Stimulated activated CD8-positive, alpha-beta memory T cell treated with anti-CD3 and anti-CD28 coated beads, Interleukin-4, amount 100 ng/mL, for 1 hour (primary cell): ENCODE data around the gene CFAP251.

Experiments used
- DNase-seq, 2 donors: peaks; one replicate each; pipeline ENCODE4 v3.0.0-alpha.2; 2020; ENCODE audit warnings: low read depth in 2 of 2, low spot score in 1 of 2

The CFAP251 gene

DNA sequence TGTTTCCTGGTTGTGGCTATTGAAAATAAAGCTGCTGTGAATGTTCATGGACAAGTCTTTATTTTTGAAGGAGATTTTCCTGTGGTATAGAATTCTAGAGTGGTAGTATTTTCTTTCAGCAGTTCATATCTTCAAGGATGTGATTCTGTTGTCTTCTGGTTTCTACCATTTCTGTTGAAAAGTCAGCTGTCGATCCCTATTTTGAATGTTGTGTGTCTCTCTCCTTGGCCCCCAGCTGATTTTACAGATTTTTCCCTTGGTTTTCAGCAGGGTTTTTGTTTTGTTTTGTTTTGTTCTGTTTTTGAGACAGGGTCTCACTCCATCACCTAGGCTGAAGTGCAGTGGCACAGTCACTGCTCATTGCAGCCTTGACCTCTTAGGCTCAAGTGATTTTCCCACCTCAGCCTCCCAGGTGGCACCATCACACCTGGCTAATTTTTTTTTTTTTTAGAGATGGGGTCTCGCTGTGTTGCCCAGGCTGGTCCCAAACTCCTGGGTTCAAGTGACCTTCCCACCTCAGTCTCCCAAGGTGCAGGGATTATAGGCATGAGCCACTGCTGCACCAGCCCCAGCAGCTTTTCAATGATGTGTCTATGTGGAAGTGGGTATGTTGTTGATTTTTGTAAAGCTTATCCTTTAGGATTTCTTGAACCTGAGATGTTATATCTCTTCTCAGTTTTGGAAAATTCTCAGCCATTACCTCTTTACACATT is 28.1 kb downstream of the CFAP251 start:
- DNase-seq, result no peak

DNA sequence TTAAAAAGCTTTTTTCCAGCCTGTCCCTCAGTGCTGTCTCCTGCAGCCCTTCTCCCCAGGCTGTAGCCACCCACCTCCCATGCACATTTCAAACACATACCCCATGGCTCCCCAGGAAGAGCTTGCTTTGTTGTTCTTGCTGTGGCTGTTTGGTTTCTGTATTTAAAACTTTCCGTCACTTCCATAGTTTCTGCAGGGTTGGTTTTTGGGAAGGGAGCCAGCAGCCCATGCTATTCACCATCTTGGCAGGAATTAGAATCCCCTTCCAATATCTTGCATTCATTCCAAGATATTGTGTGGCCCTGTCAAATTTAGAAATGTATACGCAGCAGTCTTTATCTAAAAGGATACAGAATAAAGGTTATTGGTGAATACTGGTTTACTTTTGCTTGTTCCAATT is 29.6 kb downstream of the CFAP251 start:
- DNase-seq, result no peak

DNA sequence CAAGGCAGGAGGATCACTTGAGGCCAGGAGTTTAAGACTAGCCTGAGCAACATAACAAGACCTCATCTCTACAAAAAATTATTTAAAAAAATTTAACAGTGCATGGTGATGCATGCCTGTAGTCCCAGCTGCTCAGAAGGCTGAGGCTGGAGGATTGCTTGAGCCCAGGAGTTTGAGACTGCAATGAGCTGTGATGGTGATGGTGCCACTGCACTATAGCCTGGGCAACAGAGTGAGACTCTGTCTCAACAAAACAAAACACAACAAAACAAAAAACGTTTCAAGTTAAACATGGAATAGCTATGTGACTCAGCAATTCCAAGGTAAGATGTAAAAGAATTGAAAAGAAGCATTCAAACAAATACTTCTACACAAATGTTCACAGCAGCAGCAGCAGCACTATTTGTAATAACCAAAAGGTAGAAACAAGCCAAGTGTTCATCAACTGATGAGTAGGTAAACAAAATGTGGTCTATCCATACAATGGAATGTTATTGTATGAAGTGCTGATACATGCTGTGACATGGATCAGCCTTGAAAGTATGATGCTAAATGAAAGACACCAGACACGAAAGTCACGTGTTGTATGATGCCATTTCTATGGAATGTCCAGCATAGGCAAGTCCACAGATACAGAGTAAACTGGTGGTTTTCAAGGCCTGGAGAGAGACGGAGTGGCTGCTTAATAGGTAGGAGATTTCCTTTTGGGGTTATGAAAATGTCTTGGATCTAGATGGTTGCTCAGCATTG is 31.4 kb downstream of the CFAP251 start:
- no peak for DNase-seq

DNA sequence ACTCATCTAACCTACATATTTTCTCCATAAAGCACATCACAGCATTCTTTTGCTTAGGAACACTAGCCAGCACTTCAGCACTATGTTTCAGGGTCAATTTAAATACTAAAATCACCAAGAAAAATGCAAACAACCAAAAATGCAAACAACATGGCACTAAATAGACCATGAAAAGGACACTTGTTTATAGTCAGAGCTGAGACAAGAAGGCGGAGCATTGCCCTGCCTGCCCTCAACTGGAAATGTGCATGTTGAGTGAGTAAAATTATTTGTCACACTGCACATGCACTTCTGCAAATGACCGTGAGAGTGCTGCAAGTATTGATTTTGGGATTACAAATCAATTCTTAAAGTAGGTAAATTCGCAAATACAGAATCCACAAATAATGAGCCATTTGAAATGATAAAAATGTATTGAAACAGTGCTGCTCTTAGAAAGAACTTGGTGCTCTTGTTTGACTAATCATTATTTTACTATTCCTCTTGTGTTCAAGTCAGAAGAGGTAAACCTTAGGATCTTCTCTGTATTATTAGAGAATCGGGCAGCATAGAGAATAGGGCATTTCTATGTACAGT is 34.8 kb downstream of the CFAP251 start:
- no peak for DNase-seq

DNA sequence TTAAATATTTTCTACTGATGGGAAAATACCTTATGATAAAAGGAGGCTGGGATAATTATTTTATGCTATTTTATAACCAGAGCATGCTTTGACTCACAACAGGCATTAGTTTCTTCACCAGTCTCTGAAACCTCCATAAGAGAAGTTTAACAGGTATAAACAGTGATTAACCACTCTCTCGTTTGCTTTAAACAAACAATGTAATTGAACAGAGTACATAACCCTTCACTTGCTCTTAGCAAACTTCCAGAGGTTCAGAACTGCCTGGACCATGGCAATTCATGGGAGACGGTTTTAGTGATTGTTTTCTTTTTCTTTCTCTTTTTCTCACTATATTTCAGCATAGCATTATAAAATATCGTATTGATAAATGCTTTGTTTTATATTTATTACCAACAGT is 35.3 kb downstream of the CFAP251 start:
- DNase-seq, result no peak

DNA sequence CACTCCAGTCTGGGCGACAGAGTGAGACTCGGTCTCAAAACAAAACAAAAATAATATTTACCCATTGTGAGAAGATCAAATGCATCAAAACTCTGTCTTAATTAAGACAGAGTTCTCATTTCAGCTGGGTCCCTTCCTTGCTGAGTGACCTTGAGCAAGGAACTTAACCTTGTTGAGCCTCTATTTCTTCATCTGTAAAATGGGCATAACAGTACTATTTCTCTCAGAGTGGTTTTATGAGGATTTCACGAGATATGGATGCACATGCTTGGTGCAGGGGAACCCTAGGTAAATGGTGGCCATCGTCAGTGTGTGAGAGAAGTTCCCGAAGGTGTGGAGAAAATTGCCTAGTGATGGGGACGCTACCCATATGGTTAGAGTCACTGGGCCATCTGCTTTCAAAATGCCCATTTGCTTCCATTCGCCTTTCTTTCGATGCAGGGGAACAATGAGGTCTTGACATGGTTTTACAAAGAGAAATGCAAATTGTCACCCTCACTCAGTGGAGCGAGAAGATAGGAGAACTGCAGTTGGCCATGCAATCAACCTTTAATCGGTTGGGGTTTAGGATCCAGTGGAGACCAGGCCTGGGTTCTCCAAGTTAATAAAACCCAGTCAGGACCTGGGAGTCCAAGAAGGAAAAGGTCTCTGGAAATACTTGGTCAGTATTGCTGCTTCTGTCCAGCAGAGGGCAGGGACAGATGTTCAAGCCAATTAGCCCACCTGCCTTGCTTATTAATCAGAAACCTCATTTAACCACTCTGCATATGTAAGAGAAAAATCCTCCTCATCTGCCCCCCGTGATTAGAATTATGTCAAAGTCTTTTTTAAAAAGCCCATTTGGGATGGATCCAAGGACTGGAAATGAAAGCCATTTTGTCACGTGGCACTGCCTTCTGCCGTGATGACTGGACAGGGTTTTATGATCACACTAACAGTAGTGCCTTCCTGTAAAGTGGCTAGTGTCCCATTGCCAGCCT is 37.2 kb downstream of the CFAP251 start:
- DNase-seq, result no peak

DNA sequence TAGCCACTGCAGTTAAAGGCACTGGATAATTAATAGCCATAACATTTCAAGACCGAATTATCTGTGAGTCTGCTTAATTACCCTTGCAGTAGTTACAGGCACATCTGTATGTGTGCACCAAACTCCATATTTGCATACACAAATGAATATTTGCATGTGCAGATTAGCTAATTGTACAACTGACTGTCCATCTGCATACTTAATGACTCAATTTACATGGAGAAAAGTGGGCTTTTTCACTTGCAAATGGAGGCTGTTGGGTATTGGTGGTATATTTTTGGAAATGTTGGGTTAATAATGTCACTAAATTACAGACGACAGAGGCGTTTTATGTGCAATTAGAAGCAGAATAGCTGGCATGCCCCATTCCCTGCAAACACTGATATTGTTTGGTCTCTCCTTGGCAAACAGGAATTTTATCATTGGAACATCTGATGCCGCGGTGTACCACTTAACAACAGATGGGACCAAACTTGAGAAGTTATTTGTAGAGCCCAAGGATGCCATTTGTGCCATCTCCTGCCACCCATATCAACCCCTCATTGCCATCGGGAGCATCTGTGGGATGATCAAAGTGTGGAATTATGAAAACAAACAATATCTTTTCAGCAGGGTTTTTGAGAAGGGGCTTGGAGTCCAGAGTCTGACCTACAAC is 39.6 kb downstream of the CFAP251 start:
- DNase-seq, result no peak

DNA sequence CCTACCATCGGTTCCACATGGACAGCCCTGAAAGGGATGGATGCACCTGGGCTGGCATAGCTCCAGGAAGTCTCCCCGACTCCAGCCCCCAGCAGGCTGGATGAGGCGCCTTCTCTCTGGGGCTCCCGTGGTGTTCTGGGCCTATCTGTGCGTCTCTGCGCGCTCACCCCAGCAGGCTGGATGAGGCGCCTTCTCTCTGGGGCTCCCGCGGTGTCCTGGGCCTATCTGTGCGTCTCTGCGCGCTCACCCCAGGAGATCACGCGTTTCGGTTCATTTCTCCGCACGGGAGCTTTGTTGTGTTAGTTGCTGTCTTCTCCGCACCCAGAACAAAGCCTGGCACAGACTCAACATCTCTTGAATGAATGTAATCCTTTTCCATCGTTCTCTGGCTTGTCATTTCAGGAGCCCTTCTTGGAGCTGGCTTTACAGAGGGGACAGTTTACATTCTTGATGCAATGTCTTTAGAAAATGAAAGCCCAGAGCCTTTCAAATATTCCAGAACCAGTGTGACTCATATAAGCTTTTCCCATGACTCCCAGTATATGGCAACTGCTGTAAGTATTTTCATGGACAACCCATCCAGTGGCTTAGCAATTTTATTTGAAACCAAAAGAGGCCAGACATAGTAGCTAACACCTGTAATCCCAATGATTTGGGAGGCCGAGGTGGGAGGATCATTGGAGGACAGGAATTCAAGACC is 40.3 kb downstream of the CFAP251 start:
- DNase-seq, result no peak

DNA sequence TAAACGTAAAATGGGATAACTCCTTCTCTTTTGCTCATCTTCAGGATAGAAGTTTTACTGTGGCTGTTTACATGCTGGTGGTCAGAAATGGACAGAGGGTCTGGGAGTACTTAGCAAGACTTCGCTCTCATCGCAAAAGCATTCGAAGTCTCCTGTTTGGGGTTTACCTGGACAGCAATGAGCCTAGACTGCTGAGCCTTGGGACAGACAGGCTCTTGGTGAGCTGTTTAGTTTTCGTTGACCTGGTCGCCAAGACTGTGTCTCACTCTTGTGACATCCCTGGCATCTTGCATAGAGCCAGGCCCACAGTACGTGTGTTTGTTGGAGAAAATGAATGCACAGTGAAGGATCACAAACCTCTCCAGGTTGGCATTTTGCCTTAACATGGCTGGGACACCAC is 42.1 kb downstream of the CFAP251 start:
- no peak for DNase-seq

DNA sequence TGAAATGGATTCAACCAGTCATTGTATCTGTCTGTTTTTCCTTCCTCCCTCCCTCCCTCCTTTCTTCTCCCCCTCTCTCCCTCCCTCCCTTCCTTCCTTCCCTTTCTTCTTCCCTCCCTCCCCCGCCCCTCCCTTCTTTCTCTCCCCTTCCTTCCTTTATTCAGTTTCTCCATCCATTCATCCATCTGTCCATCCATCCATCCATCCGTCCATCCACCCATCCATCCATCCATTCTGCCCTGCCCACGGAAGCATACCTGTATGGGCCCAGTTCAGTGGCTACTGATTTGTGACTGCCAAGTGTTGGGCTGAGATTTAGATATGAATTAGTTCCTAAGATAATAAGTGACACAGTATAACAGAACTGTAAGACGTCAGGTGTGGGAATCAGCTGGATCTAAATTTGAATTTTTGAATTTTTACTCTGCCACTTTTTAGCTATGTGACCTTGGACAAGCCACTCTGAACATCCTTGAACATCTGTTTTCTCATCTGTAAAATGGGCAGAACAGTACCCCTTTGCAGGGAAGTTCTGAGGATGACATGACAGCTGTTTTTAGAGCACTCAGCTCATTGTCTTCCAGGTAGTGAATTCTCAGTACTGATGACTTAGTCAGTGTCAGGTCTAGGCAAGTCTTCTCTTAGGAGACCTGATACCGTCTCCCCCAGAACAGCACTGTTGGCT is 42.9 kb downstream of the CFAP251 start:
- no peak for DNase-seq

DNA sequence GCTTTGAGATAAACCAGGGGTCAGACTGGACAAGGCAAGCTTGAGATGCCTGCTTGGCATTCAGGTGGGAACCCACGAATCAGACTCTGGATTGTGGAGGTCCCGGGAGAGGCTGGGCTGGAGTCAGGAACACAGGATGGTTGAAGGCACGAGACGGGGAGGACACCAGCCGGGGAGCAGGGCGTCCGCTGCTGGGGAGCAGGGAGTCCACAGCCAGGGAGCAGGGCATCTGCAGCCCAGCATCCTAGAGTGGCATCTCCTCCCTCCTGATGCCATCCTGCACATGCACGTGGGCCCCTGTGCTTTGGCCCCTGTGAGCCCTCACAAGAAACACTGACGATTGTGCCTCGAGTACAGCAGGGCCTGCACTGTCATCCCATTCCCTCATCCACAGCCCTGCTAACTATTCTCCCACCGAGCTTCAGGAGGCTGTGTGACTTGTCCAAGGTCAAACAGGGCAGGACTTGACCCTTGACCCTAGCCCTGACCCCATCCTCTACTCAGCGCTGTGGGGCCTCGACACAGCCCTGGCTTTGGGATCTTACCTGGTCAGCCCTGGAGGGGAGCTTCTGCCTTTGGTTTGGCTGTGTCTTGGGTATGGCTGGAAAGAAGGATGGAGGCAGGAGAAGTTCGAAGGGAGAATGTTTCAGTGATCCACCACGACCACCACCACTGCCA is 45.1 kb downstream of the CFAP251 start:
- DNase-seq, result no peak

DNA sequence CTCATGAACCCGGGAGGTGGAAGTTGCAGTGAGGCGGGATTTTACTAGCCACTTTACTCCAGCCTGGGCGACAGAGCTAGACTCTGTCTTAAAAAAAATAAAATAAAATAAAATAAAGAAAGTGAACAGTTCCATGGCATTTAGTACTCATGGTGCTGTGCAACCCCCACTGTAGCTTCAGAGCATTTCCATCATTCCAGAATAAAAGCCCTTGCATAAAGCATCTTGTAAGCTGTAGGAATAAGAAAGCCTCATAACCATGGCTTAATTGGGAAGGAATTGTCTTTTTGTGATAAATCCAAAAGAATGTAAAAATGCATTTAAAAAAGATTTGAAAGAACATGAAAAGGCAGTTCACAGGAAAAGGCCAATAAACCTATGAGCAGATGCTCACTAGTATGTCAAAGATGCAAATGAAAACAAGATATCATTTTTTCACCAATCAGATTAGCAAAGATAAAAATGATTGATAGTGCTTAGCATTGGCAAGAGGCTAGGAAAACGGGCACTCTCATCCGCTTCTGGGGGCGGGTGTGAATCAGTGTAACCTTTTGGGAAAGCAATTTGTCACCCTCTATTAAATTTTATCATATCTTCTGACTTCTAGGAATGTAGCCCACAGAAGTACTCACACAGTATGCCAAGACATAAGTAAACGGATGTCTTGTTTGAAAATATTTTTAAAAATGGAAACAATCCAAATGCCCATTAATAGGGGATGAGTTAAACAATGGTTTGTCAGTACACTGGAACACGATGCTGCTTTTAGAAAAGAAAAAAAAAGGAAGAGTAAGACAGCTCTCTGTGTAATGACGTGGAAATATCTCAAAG is 46.6 kb downstream of the CFAP251 start:
- DNase-seq, result no peak

DNA sequence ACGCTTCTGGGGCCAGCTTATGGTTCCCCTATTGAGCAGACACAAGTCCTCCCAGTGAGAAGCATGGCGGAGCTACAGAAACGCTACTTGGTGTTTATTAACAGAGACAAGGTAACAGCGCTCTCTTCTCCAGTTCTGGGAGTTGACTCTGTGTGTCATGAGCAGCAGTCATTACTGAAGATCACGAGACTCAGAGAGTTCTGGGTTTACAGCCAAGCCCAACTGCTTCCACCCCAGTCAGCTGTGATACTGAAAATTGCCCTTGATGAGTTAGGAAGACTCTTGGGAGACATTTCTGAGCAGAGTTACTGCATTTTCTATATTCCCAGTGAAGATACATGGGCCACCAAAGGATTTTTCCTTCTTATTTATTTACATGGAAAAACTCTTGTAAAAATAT is 48.6 kb downstream of the CFAP251 start:
- DNase-seq, result no peak

DNA sequence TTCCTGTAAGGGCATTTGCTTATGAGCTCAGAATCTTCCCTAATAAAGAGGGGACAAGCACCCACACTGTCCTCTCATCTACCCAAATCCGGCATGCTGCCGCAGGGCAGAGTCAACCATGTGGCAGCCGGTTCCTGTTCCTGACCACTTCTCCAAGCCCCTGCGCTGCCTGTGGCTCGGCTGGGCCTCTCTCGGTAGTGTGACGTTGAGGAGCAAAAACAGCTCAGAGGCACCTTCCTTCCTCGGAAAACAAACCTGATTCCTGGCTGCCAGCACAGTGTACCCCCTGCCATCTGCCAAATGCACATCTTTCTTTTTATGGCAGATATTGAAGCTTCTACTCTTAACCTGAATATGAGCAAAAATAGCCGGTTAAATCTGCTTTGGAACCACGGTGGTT is 50.5 kb downstream of the CFAP251 start:
- no peak for DNase-seq

DNA sequence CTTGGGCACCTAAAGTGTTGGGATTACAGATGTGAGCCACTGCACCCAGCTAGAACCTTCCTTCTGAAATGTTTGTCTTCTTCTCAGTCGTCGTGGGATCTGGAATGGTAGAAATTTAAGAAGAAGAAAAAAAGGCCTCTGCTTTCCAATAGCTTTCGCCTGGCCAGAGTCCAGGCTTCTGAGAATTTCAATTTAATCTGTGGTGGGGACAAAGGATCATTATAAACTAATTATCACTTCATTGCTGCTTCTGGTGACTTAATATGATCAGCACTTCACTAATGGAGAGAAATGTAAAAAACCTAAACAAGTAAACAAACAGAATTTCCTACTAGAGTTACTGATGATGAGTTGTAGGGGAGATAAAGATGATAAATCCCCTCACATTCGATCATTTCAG is 51.3 kb downstream of the CFAP251 start:
- no peak for DNase-seq

DNA sequence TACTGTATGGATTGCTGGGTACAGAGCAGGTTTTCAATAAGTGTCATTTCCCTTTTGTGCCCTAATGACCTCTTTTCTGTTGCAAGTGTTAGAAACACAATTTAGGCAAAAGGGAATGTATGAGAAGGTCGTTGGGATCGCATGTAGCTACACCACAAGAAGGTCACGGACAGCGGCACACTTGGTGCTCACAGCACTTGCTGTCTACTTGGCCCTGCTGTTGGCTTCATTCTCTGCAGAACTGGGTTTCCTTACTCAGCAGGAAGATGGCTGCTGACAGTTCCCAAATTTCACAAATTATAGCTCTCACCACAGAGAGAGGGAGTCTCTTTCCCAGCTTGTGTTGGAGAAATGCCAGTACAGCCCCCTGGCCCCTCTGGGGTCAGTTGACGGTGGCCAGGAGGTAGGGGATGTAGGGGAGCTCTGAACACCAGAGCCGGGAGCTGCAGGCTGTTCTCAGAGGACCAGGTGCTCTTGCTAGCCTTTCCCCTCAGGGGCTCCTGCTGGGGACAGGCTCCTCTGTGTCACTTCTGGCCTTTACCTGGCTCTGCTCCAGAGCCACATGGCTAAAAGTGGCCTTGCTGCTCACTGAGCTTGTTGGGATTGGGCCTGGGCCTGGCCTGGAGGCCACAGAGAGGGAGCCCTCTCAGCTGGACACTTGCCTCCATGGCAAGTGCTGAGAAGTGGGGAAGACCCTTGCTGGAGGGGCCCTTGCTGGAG is 52.3 kb downstream of the CFAP251 start:
- no peak for DNase-seq
